Measurements from ENCODE around the gene TMEM205.
"Not testable (repeated sequence)": the region's sequence is repeated elsewhere in the genome, so short reads cannot be mapped to it uniquely, and the experiment has no call there.

TMEM205 gene

DNA sequence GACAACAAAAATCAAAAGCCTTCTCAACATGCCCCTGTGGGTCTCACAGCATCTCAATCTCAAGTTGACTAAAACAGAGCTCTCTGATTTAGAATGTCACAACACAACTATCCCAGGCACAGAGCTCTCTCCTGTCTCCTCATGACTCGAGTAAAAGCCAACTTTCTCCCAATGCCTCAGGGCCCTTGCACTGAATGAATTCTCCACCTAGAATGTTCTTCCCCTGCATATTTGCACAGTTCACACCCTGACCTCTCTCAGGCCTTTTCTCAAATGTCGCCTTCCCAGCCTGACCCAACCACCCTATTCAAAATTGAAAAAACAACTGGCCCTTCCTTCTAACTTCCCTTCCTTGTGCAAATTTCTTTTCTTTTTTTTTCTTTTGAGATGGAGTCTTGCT is 24.7 kb upstream of the TMEM205 start:
- DNase-seq = no peak

DNA sequence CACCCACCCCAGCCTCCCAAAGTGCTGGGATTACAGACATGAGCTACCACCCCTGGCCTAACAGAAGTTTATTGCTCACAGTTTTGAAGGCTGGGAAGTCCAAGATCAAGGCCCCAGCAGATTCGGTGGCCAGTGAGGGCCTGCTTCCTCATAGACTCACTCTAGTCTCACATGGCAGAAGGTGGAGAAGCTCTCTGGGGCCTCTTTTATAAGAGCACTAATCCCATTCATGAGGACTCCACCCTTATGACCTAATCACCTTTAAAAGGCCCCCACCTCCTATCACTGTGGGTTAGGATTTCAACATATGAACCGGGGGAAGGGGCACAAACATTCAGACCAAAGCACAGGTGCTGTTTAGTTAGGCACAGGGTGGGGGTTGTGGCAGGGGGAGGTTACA is 21.5 kb upstream of the TMEM205 start:
- no peak for DNase-seq

DNA sequence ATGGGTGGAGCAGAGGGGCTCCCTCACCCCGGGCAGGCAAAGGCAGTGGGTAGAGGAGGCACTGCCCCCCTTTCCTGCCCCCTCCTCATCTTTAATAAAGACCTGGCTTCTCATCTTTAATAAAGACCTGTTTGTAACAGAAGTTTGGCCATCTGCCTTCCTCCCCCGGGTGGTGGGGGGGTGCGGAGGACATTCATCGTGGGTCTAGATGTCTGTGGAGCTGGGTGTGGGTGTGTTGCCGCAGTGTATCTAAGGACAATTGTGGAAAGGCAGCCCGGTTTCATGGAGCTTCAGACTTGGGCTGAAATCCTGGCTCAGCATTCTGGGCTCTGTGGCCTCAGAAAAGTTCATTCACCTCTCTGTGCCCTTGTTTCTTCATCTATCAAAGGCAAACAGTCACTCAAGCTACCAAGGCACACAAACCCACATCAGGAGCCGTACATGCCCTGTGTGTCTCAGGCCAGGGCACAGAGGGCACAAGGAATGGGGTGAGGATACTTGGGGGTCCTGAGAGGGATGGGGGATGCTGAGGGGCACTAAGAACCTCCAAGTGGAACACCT is 19.6 kb upstream of the TMEM205 start:
- DNase-seq = no peak

DNA sequence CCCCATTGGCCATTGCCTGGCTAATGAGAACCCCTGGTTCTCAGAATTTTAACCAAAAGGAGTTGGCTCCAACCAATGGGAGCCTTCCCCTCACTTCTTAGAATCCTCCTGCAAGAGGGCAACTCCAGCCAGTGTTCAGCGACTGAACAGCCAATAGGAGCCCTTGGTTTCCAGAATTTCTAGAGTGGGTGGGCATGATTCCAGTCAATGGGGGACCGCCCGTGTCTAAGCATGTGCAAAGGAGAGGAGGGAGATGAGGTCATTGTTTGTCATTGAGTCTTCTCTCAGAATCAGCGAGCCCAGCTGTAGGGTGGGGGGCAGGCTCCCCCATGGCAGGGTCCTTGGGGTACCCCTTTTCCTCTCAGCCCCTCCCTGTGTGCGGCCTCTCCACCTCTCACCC is 18.9 kb upstream of the TMEM205 start:
- no peak for DNase-seq

DNA sequence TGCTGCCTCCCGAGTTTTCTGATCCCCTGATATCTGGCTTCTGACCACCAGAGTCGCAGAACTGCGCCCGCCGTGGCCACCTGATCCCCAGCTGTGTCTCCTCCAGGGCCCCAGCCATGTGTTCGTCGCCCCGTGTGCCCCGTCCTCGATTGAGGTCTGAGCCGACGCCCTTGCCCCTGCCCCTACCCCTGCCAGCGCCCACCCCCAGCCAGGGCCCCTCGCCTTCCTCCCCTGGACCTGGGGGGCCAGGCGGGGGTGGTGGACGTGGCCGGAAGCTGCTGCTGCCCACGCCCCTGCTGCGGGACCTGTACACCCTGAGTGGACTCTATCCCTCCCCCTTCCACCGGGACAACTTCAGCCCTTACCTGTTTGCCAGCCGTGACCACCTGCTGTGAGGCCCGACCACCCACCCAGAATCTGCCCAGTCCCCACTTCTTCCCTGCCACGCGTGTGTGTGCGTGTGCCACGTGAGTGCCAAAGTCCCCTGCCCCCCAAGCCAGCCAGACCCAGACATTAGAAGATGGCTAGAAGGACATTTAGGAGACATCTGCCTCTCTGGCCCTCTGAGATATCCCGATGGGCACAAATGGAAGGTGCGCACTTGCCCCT is 18.3 kb upstream of the TMEM205 start:
- DNase-seq = no peak

DNA sequence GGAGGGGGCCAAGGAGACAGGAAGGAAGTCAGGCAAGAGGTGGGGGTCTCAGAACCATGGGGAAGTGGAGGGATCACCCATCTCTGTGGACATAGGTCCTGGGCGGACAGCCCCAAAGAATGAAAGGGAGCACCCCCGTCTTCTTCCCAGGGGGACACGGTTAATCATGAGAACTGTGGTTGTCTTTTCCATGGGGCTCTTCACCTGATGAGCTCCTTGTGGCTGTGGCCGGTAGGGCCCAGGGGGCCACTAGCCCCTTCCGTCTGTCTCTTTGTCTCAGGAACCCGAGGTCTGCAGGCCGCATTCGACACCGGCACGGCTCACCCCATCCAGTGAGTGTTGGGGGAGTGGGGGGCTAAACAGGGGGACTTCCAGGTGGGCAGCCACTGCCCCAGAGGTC is 17.8 kb upstream of the TMEM205 start:
- no peak for DNase-seq

DNA sequence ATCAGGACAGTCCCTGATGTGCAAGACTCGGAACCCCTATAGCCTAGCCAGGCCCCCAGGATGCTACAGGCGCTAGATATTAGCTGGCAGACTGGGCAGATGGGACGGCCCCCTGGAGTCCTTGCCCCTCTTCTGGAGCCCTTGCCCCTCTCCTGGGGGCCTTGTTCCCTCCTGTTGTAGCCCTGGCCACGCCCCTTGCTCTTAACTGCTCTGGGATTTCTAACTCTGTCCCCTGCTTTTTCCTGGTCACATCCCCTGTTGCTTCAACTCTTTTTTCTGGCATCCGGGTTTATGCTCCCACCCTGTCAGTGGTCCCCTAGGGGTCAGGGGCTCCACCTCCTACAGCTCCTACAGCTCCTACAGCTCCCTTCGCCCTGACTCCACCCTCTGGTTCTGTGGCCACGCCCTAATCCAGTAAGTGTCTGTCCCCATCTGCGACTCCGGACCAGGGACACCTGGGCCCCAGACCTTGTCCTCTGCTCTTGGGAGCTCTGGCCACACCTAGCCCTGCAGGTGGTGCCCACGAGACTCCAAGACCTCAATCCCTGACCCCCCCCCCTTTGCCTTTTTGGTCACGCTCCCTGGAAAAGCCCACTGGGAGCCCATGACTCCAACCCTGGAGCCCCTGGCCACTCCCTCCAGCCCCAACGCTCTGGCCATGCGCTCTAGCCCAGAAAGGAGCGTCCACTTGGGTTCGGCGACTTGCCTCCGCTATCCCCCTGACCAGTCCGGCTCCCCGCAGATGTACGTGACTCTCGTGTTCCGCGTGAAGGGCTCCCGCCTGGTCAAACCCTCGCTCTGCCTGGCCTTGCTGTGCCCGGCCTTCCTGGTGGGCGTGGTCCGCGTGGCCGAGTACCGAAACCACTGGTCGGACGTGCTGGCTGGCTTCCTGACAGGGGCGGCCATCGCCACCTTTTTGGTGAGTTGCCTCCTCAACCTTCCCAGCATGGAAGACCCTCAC is 16.0 kb upstream of the TMEM205 start:
- no peak for DNase-seq

DNA sequence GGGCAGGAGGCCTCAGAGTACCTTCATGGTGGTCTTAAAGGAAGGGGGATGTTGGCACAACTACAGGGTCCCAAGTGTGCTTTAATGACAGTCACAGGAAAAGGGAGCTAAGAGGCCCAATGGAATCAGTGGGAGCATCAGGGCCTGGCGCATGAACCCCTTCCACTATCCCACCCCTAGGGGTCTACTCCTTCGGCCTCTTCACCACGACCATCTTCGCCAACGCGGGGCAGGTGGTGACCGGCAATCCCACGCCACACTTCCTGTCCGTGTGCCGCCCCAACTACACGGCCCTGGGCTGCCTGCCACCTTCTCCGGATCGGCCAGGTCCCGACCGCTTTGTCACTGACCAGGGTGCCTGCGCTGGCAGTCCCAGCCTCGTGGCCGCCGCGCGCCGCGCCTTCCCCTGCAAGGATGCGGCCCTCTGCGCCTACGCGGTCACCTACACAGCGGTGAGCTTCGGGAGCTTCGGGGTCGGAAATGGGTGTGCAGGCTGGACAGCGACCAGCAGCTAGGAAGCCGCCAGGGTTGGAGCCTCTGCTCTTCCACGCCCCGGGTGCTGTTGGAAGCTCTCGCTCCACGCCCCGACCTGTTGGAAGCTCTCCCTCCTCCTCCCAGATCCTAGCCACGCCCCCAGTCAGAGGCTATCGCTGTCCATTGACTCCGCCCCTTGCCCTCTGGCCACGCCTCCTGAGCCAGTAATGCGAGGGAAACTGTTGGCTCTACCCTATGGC is 15.1 kb upstream of the TMEM205 start:
- no peak for DNase-seq

DNA sequence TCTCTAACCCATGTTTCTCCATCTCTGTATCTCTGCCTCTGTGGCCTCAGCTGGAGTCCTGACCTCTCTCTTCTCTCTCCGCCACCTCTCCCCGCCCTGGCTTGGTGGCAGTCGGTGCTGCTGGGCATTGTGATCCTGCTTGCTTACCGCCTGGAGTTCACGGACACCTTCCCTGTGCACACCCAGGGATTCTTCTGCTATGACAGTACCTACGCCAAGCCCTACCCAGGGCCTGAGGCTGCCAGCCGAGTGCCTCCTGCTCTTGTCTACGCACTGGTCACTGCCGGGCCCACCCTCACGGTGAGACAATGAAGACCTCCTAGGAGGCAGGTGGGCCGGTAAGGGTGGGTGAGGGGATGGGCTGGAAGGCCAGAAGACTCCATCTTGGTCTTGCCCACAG is 13.4 kb upstream of the TMEM205 start:
- no peak for DNase-seq

DNA sequence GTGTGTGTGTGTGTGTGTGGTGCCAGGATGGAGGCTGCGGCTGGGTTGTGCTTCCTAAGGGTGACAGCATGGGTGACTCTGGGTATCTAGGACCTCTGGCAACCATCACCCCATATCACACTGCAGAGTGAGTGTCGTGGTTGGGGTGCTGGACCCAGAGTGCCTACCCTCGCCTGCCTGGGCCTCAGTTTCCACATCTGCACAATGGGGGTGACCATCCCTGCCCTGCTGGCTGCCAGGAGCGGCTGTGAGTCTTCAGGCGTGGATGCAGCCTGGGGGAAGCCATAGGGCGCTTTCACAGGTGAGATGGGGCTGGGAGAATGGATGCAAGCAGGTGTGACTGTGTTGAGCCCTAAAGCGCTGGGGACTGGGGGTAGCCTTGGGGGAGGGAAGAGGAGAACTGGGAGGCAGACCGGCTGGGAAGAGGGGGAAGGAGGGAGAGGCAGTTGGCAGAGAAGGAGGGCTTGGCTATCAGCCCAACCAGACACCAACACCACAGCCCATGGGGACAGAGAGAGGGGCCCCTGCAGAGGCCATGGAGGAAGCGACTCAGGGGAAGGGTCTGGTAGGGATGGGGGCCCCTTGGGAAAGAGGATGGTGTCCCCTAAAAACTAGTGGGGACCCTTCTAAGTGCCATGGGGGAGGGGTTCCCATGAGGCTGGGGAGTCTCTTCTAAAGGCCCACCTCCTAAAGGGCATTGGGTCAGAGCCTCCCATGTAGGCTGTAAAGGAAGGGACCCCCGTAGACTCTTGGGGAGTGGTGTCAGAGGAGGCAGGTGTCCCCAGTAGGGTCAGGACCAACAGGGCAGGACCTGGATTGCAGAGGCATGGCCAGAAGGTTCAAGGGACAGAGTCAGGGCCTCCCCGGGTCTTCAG is 10.8 kb upstream of the TMEM205 start:
- no peak for DNase-seq

DNA sequence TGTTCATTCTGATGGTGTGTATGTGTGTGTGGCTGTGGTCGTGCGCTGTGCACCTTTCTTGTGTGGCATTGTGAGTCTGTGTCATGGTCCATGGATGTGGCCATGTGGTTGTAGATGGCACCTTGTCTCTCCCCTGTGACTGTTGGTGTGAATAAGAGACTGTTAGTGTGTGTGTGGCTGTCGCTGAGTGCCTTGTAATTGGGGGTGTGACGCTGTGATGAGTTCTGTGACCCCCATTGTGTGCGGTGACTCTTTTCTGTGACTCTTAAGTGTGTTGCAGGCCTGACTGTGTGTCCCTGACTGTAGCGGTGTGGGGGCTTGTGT is 10.0 kb upstream of the TMEM205 start:
- no peak for DNase-seq

DNA sequence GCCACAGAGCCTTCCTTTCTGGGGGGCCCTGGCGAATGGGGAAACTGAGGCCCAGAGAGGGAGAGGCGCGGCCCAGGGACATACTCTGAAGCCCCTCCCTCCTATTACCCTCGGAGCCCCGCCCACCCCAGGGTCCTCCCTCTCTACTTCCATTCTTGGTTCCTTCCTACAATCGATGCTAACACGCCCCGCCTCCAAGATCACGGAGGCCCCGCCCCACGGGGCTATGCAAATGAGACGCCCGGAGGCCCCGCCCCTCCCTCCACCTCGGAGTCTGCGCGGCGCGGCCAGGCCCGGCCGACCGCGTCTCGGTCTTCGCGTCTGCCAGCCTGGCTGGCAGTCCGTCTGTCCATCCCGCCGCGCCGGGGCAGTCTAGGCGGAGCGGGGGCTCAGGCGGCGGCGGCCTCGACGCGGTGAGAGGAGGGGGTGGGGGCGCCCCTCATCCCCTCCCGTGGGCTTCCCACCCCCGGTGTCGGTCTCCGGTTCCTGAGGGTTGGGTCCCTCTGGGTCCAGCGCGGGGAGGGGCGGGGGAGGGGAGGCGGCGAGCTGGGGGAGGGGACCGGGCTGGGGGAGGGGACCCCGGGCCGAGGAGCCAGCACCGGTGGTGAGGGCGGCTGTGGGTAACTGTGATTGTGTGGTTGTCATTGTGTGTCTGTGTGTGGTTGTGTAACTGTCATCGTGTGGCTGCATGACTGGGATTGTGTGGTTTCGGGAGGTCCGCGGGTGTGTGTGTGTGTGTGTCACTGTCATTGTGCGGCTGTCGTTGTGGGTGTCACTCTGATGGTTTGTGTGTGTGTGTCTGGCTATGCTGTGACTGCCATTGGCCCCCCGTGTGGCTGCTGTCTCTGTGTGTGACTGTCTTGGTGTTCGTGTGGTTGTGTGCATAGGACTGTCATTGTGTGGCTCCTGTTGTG is 9.3 kb upstream of the TMEM205 start, which contains the start of gene PLPPR2:
Gene PLPPR2, plus strand, starts transcription at position 273 of the 914 bp plus-strand sequence. CDS start 2,242 bp downstream, outside the sequence.
- DNase-seq = peak; percentile 91

DNA sequence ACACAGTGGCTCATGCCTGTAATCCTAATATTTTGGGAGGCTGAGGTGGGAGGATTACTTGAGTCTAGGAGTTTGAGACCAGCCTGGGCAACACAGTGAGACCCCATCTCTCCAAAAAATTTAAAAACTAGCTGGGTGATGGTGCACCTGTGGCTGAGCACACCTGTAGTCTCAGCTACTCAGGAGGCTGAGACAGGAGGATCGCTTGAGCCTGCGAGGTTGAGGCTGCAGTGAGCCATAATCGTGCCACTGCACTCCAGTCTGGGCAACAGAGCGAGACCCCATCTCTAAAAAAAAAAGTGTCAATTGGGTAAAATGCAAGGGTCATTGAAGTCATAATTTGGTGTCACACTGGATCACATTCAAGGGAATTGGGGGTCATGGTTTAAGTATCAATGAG is 8.0 kb upstream of the TMEM205 start:
- not testable (repeated sequence) for DNase-seq

DNA sequence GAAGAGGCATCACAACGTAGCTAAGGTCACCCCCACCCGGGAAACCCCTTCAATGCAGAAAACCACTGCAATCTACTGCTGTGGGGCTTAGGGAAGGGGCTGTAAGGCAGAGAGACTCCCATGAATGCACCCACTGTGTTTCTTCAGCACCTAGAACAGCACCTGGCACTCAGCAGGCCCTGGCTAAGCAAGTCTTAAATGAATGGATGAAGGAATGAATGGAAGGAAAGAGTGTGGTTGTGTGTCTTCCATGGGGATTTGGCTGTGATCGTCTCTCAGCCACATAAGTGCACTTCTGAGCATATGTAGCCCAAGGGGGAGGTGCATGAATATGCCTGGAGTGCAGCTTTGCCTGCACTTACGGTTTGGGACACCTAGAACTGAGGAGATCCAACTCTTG is 3.1 kb upstream of the TMEM205 start:
- DNase-seq = no peak

DNA sequence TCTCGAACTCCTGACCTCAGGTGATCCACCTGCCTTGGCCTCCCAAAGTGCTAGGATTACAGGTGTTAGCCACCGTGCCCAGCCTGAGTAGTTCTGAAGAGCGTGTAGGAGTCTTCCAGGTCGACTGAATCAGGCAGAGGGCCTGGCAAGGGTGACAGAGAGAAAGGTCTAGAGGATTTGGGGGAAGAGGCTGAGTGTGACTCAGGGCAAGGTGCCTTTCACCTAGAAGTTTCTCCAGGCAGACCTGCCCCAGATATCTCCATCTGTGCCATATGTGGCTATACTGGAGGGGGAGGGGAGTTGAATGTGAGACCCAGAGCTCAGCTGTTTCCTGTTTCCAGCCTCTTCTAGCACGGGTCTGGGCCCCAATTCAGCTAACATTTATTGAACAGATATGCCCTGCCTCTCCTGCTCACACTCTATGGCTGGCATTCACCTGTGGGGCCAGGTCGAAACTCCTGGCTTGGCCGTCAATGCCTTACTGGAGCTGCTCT is 1.5 kb upstream of the TMEM205 start:
- no peak for DNase-seq

DNA sequence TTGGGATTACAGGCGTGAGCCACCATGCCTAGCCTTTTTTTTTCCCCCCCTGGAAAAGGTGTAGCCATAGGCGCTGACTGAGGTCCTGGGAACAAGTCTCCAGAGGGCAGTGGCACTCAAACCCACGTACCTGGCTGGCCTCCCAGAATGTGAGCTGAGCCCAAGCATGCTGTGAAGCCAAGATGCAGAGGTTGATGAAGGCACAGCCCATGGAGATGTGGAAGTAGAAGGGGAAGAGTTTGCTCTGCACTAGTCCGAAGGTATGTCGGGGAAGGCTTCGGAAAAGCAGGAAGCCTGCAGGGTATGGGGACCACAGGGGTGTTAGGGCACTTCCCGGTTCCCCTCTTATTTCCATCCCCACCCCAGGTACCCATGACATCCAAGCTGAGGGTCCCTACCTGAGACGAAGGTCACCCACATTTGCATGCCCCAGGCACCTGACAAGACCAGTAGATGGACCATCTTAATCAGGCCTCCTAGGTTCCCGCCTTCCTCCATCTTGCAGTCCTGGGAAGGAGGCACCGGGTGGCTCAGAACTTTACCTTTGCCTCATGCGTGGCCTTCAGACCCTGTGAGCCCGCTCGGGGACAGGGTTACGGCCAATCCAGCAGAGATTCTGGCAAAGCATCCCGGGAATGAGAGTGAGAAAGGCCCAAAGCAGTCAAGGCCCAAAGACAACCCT is 805 bp downstream of the TMEM205 start:
- DNase-seq = peak; percentile 6

DNA sequence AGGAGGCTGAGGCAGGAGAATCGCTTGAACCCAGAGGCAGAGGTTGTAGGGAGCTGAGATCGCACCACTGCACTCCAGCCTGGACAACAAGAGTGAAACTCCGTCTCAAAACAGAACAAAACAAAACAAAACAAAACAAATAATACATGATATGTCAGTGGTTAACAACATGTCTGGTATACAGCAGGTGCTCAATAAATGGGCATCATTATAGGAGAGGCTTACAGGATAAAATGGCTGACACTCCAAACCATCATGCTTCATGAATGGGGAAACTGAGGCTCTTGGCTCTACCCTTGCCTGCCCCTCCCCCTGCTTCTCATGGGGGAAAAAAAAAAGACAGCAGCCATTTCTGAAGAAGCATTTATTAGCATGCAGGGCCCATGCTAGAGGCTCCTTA is 3.6 kb downstream of the TMEM205 start:
- no peak for DNase-seq

DNA sequence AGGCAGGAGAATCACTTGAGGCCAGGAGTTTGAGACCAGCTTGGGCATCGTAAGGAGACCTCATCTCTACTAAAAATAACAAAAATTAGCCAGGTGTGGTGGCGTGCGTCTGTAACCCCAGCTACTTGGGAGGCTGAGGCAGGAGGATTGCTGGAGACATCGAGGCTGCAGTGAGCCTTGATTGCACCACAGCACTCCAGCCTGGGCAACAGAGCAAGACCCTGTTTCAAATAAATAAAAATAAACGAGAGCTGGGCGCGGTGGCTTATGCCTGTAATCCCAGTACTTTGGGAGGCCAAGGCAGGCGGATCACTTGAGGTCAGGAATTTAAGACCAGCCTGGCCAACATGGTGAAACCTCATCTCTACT is 6.0 kb downstream of the TMEM205 start:
- DNase-seq = not testable (repeated sequence)

DNA sequence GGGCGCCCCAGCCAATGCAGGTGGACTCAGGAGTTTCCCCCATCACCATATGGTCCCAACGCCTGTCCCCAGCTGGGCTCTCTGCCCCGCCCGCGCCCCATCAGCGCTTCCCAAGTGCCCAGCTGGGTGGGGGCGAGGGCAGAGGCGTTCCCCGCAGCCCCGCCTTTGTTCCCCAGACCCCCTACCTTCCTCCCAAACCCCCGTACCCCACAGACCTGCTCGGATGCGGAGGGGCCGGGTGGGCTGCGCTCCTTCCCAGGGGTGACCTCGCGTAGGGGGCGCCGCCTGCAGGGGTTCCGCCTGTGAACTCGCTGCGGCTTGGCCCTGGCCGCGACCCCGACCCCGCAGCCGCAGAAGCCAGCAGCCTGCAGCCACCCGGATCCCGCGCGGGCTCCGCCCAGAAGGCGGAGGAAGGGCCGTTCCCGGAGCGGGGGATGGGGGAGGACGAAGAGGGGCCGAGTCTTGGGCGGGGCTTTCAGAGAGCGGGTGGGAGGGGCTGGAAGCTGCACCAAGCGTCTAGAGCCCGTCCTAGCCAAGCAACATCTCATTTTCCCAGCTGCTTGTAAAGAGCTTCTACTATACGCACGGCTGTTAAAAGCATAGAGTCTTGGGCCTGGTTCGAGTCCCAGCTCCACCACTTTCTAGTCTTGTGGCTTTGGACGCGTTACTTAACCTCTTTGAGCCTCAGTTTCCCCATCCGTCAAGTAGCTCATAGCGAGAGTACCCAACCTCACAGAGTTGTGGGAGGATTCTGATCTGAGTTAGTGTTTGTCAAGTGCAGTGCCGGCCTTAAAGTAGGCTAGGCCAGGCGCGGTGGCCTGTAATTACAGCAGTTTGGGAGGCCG is 6.6 kb downstream of the TMEM205 start, which contains the start of gene RAB3D:
Gene RAB3D, minus strand, starts transcription at position 404 of the 845 bp plus-strand sequence. CDS start 2,258 bp downstream, outside the sequence.
- peak; percentile 83 for DNase-seq
